ENCODE data around the gene ICAM1.

Gene ICAM1

GRCh38 chr19:10318807-10319682 is 48.1 kb downstream of the ICAM1 start:
- DNase-seq (ENCODE audit: low read depth, low spot score) = no peak
- H3K27ac ChIP-seq = no peak overlapping the region

DNA sequence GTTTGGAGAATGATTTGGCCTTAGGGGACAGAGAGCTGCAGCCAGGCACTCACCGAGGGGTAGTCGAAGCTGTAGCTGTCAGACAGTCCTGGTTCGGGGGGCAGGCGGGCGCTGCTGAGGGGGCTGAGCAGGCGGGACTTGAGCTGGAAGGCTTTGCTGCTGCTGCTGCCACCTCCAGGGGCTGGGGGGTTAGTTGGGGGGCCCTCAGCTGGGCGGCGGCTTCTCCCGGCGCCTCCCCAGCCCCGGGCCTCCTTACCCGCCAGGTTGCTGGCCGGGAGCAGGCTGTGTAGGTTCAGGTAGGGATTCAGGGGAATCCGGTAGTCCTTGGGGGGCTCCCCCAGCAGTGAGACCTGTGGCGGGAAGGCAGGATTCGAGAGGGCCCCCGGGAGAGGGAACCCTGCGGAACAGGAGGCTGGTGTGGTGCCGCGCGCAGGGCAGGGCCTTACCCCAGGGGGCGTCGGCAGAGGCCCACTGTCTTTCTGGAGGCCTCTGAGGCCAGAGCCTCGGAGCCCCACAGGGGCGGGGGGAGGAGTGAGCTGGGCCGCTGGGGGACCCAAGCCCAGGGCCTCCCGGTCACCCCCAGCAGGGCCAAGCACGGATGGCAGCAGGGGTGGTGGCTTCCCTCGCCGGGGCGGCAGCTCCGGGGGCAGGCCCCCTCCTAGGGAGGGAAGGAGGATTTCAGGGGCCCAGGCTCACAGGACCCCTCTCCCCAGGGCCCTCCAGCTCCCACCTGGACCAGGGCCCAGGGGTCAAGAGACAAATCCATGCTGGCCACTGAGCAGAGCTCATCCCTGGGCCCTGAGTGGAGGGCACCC is 49.9 kb downstream of the ICAM1 start:
- DNase-seq (ENCODE audit: low read depth, low spot score) = no peak
- H3K27ac ChIP-seq = no peak overlapping the region

GRCh38 chr19:10321417-10321797 is 50.5 kb downstream of the ICAM1 start:
- H3K27ac ChIP-seq = no peak overlapping the region
- DNase-seq (ENCODE audit: low read depth, low spot score) = no peak

DNA sequence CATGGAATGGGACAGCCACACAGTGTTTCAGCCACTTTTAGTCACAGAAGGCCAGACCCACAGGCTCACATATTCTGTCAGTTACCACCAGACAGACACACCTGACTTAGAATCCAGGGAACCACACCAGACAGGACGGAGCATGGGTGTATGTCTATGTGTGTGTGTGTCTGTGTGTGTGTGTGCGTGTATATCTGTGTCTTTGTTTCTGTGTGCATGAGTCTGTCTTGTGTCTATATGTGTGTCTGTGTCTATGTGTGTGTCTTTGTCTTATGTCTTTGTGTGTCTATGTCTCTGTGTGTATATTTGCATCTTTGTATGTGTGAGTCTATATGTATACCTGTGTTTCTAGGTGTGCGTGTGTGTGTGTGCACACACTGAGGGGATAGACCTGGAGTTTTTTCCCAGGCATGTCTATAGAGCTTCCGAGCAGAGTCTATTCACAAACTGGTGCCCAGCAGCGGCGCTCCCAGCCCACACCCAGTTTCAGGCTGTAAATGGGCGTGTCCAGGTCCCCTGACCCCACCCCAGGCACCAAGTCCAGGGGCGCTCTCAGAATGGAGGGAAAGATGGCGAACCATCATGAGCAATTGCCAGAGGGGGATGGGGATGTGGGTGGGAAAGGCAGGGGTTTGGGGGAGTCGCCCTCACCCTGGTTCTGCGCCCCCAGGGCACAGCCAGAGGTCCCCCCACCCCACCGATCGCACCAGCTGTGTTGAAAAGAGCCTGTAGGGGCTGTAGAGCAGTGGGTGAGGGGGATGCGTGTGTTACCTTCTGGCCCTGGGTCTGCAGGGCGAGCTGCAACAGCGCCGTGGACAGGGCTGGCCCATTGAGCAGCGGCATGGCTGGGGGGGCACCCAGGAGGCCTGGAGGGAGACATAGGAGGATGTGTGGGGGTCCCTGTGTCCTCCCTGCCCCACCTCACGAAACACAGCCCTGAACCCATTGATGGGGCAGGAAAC is 51.2 kb downstream of the ICAM1 start:
- no peak for DNase-seq (ENCODE audit: low read depth, low spot score)
- H3K27ac ChIP-seq = no peak overlapping the region

DNA sequence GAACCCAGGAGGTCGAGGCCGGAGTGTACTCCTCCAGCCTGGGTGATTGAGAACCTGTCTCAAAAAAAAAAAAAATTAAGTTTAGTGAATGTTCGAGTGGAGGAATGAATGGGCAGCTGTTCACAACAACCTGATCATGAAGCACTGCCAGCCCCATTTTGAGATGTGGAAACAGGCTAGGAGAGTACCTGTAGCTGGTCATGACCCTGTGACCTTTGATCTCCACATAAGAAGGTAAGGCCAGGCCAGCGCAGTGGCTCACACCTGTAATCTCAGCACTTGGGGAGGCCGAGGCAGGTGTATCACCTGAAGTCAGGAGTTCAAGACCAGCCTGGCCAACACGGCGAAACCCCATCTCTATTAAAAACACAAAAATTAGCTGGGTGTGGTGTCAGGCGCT is 54.8 kb downstream of the ICAM1 start:
- DNase-seq (ENCODE audit: low read depth, low spot score) = no peak
- H3K27ac ChIP-seq = no peak overlapping the region

DNA sequence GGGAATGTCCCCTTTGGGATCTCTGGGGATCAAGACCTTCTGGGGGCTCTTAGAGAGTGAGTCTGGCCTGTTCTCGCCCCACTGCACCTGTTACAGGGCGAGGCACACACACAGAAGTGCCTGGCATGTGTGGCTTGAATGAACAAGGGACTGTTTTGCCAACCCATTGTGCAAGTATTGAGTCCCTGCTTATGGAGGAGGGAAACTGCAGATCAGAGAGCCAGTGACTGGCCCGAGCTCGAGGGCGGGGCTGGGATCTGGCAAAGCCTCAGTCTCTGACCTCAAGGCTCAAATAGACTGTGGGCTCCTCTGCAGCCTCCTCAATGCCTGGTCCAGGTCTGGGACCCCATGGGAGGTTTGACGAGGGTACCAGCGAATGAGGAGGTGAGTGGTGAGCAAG is 56.9 kb downstream of the ICAM1 start:
- H3K27ac ChIP-seq = no peak overlapping the region
- no peak for DNase-seq (ENCODE audit: low read depth, low spot score)

DNA sequence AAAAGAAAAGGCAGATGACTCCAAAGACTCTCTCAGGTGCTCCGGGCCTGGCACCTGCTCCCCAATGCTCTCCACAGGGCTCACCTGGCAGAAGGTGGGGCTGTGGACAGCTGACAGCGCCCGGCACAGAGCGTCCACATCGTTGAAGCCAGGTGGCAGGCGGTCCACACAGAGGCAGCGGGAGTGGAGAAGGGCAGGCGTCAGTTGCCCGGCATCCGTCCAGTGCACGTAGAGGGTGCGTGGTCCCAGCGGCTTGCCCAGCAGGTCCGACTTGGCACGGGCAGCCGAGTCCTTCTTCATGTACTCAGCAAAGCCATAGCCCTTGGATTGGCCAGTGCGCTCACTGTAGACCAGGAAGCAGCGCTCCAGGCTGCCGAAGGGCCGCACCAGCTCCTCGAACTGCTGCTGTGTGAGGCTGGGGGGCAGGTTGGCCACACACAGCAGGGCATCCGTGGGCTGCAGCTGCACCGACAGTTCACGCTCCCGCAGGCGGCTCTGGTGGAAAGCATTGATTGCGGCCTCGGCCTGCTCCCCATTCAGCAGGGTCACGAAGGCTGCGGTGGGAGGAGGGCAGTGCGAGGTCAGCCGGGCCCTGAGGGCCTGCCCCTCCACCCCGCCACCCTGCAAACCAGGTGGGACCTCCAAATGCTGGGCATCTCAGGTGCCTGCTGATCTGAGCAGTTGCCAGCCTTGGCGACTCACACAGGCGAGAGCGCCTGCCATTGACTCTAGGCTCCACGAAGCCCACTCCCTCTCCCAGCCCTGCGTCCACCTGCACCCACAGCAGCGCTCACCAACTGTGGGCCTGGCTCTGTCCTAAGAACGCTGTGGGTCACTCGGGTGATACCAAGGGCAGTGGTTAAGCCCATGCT is 57.9 kb downstream of the ICAM1 start:
- no peak for DNase-seq (ENCODE audit: low read depth, low spot score)
- no peak overlapping the region for H3K27ac ChIP-seq

DNA sequence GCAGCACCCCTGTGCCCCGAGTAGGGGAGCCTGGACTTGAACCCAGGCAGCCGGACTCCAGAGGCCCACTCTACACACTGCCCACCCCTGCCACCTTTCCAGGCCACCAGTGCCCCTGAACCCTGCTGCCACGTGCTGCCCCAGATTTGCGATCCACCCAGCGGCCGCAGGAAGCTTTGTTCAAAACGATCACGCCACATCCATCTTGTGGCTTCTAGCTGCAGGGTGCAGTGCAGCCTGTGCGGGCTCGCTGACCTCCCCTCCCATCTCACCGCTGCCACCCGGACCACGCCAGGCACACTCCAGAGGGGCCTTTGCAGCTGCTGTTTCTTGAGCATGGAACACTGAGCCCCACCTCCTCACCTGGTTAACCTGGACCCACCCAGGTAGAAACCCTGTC is 58.6 kb downstream of the ICAM1 start:
- no peak overlapping the region for H3K27ac ChIP-seq
- no peak for DNase-seq (ENCODE audit: low read depth, low spot score)

GRCh38 chr19:10332158-10332964 is 61.4 kb downstream of the ICAM1 start:
- peak overlapping the region; percentile 67 for H3K27ac ChIP-seq

GRCh38 chr19:10332965-10333757 is 62.2 kb downstream of the ICAM1 start, which contains the start of gene RAVER1:
TSS of gene RAVER1 (minus strand) at chr19:10333529. CDS start at chr19:10333507, 22 bp downstream.
- DNase-seq (ENCODE audit: low read depth, low spot score) = peak; percentile 86
- peak within 1 kb of the TSS; percentile 67 for H3K27ac ChIP-seq

More at GRCh38 chr19:10332158-10332964, 61.4 kb downstream of the ICAM1 start:
- no peak for DNase-seq (ENCODE audit: low read depth, low spot score)

- peak; percentile 3 for DNase-seq (ENCODE audit: low read depth, low spot score)
- H3K27ac ChIP-seq = peak overlapping the region; percentile 67
Measured at GRCh38 chr19:10333758-10334587, 63.1 kb downstream of the ICAM1 start.

GRCh38 chr19:10334588-10335351 is 63.9 kb downstream of the ICAM1 start:
- DNase-seq (ENCODE audit: low read depth, low spot score) = peak; percentile 46
- peak overlapping the region; percentile 67 for H3K27ac ChIP-seq

- no peak for DNase-seq (ENCODE audit: low read depth, low spot score)
- no peak overlapping the region for H3K27ac ChIP-seq
Measured at GRCh38 chr19:10335352-10335985, 64.5 kb downstream of the ICAM1 start.
